Measurements from ENCODE around the gene RAB43. TPM values are rescaled to one million over a fixed set of nuclear protein-coding genes. Genes with fewer than 3 reads are reported as not detected.

Gene RAB43
- total RNA-seq, 1 donor from 2014 or later, result 23.8 TPM

DNA sequence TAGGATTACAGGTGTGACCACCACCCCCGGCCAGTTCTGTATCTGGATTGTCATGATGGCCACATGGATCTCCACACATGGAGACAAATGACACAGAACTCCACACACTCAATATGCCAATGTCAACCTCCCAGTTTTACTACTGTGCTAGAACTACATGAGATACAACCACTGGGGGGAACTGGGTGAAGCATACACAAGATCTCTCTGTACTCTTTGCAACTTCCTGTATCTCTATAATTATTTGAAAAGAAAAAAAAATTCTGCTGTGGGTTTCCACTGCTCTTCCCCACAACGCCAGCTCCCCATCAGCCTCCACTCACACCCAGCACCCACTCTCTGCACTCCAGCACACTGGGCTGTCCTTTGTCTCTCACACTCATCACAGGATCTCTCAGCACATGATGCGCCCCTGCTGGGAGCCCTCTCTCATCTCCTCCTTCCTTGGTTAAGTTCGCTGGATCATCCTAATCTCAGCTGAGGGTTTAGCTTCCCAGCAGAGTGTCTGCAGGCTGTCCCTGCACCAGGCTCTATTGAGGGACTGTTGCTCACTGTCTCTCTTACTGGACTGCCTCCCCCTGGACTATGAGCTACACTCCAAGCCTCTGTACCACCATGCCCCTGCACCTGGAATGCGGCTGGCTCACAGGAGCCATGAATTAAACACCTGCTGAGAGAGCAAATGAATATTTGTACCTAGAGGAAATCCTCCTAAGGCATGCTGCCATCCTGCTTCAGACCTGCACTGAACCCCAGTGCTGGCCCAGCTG is 10.7 kb upstream of the RAB43 start:
- TF ChIP-seq, protein P1, sequence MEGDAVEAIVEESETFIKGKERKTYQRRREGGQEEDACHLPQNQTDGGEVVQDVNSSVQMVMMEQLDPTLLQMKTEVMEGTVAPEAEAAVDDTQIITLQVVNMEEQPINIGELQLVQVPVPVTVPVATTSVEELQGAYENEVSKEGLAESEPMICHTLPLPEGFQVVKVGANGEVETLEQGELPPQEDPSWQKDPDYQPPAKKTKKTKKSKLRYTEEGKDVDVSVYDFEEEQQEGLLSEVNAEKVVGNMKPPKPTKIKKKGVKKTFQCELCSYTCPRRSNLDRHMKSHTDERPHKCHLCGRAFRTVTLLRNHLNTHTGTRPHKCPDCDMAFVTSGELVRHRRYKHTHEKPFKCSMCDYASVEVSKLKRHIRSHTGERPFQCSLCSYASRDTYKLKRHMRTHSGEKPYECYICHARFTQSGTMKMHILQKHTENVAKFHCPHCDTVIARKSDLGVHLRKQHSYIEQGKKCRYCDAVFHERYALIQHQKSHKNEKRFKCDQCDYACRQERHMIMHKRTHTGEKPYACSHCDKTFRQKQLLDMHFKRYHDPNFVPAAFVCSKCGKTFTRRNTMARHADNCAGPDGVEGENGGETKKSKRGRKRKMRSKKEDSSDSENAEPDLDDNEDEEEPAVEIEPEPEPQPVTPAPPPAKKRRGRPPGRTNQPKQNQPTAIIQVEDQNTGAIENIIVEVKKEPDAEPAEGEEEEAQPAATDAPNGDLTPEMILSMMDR (IDR thresholded peaks at IDR 0.05; ENCODE audit: unreplicated experiment), result no peak
- H3K9me3 Mint-ChIP-seq (ENCODE audit: low read depth), result no peaks in the 10 kb centered on the region
- H3K4me1 Mint-ChIP-seq (ENCODE audit: low read depth), result no peaks in the 10 kb centered on the region
- no peak overlapping the region for H3K27ac Mint-ChIP-seq
- no peak for DNase-seq (ENCODE audit: low spot score, unreplicated experiment)
- H3K4me3 Mint-ChIP-seq (ENCODE audit: low read depth), result no peak overlapping the region
- H3K36me3 Mint-ChIP-seq (ENCODE audit: insufficient read depth), result peaks cover 11% of the 10 kb centered on the region
- H3K27me3 Mint-ChIP-seq, result no peaks in the 10 kb centered on the region

DNA sequence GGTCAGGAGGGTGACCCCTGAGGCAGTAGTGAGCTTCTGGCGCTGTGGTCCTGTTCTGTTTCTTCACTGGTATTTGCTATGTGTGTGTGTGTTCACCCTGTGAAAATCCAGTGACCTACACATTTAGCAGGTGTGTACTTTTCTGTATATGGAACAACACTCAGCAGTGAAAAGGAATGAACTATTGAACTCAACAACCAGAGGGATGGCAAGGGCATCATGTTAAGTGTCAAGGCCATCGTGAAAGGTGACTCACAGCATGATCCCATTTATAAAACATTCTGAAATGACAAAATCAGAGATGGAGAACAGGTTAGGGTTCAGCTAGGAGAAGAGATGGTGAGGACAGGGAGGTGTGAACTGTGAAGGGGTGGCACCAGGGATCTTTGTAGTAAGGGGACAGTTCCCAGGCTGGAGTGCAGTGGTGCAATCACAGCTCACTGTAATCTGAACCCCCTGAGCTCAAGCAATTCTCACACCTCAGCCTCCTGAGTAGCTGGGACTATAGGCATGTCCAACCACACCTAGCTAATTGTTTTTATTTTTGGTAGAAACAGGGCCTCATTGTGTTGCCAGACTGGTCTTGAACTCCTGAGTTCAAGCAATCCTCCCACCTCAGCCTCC is 10.0 kb upstream of the RAB43 start:
- H3K4me1 Mint-ChIP-seq (ENCODE audit: low read depth), result no peaks in the 10 kb centered on the region
- peaks cover 13% of the 10 kb centered on the region for H3K36me3 Mint-ChIP-seq (ENCODE audit: insufficient read depth)
- no peak overlapping the region for H3K27ac Mint-ChIP-seq
- no peak overlapping the region for H3K4me3 Mint-ChIP-seq (ENCODE audit: low read depth)
- H3K9me3 Mint-ChIP-seq (ENCODE audit: low read depth), result no peaks in the 10 kb centered on the region
- no peaks in the 10 kb centered on the region for H3K27me3 Mint-ChIP-seq
- TF ChIP-seq, protein P1 (IDR thresholded peaks at IDR 0.05; ENCODE audit: unreplicated experiment), result no peak
- DNase-seq (ENCODE audit: low spot score, unreplicated experiment), result no peak

DNA sequence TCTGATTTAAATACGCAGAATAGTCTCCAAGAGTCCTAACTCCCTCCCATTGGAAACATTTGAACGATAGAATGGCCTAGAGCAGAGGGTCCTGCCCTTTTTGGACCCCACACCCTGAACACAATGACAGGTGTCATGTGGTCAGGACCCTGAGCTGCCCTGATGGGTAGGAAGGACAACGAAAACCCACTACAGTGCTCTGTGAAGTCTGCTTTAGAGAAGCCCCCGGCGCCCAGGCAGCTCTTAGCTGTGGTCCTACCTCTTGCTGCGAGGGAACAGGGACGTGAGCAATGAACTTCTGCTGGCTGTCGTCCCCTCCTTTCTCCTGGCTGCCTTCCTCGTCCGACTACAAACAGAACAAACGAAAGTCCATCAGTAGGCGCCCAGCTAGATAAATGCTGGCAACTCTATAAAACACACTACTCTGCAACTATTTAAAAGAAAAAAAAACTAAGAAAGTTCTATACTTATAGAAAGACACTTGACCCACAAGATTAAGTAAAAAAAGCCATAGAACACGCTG is 8.7 kb upstream of the RAB43 start:
- H3K4me3 Mint-ChIP-seq (ENCODE audit: low read depth), result no peak overlapping the region
- no peaks in the 10 kb centered on the region for H3K4me1 Mint-ChIP-seq (ENCODE audit: low read depth)
- DNase-seq (ENCODE audit: low spot score, unreplicated experiment), result no peak
- TF ChIP-seq, protein P1 (IDR thresholded peaks at IDR 0.05; ENCODE audit: unreplicated experiment), result no peak
- no peak overlapping the region for H3K27ac Mint-ChIP-seq
- H3K36me3 Mint-ChIP-seq (ENCODE audit: insufficient read depth), result peaks cover 14% of the 10 kb centered on the region
- H3K27me3 Mint-ChIP-seq, result no peaks in the 10 kb centered on the region
- no peaks in the 10 kb centered on the region for H3K9me3 Mint-ChIP-seq (ENCODE audit: low read depth)

DNA sequence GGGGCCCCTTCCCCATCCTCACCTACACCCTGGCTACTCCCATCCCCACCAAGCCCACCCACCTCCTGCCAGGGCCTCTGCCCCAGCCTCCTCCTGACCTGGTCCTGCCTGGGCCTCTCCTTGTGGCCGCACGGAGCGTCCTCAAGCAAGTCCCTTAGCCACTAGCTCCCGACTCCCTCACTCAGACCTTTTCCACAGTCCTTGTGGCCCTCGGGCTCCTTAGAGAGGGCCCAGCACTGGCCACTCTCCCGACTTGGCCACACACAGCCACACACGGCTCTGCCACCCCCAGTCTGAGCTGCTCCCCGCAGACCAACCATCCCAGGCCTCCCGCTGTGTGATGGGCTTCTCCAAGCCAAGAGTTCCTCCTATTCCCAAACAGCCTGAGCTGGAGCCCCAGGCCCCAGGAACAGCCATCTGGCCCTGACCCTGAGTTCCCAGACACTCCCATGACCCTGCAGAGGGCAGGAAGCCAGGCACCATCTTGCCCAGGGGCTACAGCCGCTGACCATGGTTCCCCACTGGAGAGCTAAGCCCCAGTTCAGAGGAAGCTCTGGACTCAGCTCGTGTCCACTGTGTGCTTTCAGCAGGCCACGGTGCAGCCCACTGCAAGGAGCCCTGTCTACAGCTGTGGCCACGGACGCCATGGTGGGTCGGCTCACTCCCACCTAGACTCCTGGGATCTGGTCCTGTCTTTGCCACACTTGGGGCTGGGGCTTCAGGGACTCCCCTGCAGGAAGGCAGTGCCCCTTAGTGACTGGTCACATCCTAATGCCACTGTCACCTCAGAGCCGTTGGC is 7.0 kb upstream of the RAB43 start:
- Mint-ChIP-seq H3K4me1 (ENCODE audit: low read depth) (peaks cover 1% of the 10 kb centered on the region), H3K36me3 (ENCODE audit: insufficient read depth) (peaks cover 9% of the 10 kb centered on the region), H3K4me3 (ENCODE audit: low read depth) (no peak overlapping the region), H3K27ac (no peak overlapping the region), H3K9me3 (ENCODE audit: low read depth) (no peaks in the 10 kb centered on the region), H3K27me3 (no peaks in the 10 kb centered on the region)
- no peak for DNase-seq (ENCODE audit: low spot score, unreplicated experiment)
- TF ChIP-seq, protein P1 (IDR thresholded peaks at IDR 0.05; ENCODE audit: unreplicated experiment), result no peak

DNA sequence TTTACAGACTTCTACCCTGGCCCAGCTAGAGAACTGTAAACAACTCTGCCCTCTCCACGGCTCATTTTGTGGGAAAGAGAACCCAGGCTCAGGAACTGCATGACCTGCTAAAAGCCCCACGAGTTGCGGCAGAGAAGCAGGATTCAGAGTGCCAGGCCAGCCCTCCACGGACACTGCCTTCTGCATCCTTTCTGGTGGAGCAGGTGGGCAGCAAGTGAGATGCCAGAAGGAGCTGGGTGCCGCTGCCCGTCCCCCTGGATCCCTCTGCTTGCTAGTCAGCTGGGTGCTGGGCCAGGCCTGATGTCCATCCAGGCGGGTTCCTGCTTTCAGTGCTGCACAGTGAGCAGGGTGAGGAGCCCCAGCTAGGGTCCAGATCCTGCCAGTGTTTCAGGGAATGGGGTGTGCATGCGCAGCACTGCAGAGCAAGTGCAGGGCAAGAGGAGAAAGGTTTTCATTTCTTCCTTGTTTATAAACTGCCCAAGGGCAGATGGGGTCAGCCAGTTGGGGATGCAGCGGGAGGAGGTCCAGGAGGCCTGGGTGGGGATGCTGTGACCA is 5.2 kb upstream of the RAB43 start:
- peaks cover 14% of the 10 kb centered on the region for H3K4me1 Mint-ChIP-seq (ENCODE audit: low read depth)
- DNase-seq (ENCODE audit: low spot score, unreplicated experiment), result no peak
- H3K27ac Mint-ChIP-seq, result peak overlapping the region; percentile 82
- H3K27me3 Mint-ChIP-seq, result no peaks in the 10 kb centered on the region
- no peaks in the 10 kb centered on the region for H3K9me3 Mint-ChIP-seq (ENCODE audit: low read depth)
- TF ChIP-seq, protein P1 (IDR thresholded peaks at IDR 0.05; ENCODE audit: unreplicated experiment), result no peak
- H3K4me3 Mint-ChIP-seq (ENCODE audit: low read depth), result no peak overlapping the region
- H3K36me3 Mint-ChIP-seq (ENCODE audit: insufficient read depth), result peaks cover 5% of the 10 kb centered on the region

Measured in progenitor cell of endocrine pancreas (in vitro differentiated cells).